T-helper 22 cell (primary cell): ENCODE results near the gene ANO10.
"Not testable (repeated sequence)": the region's sequence is repeated elsewhere in the genome, so short reads cannot be mapped to it uniquely, and the experiment has no call there.

Source experiments
- DNase-seq: peaks from one replicate; pipeline ENCODE4 v3.0.0-alpha.2; 2020; ENCODE audit warnings: low read depth

ANO10 gene, protein sequence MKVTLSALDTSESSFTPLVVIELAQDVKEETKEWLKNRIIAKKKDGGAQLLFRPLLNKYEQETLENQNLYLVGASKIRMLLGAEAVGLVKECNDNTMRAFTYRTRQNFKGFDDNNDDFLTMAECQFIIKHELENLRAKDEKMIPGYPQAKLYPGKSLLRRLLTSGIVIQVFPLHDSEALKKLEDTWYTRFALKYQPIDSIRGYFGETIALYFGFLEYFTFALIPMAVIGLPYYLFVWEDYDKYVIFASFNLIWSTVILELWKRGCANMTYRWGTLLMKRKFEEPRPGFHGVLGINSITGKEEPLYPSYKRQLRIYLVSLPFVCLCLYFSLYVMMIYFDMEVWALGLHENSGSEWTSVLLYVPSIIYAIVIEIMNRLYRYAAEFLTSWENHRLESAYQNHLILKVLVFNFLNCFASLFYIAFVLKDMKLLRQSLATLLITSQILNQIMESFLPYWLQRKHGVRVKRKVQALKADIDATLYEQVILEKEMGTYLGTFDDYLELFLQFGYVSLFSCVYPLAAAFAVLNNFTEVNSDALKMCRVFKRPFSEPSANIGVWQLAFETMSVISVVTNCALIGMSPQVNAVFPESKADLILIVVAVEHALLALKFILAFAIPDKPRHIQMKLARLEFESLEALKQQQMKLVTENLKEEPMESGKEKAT

DNA sequence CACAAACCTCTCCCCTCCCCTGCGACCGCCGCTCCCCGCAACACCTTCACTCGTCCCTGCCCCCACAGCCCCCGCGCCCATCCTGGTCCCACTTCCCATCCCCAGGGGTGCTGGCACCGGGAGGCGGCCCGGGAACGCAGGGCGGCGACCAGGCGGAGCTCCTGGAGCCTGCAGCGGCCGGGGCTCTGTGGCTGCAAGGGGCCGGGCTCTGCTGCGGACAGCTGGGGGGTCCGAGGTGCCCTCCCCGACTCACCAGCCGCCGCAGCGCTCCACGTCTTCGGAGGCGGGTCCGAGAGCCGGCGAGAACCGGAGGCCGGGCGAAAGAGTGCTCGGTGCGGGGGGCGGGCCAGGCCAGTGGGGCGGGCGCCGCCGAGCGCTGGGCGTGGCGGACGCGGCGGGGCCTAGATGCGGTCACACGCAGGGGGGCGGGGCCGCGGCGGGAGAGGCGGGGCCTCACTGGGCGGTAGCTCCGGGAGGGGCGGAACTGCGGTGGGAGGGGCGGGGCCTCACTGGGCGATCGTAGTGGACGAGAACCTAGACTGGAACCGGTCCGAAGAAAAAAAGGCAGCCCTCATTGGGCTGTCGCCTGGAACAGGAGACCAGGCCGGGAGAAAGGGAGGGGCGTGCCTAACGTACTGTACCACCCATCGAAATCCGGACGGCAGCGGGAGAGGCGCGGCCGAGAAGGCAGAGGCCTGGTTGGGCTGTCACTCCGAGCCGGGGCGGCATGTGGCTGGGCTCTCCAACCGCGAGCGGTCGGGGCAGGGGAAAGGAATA is at the start of gene ANO10:
TSS of gene ANO10 (minus strand) at position 356 of the 777 bp plus-strand sequence. CDS start 16,159 bp downstream, outside the sequence.
- DNase-seq = peak; percentile 86

DNA sequence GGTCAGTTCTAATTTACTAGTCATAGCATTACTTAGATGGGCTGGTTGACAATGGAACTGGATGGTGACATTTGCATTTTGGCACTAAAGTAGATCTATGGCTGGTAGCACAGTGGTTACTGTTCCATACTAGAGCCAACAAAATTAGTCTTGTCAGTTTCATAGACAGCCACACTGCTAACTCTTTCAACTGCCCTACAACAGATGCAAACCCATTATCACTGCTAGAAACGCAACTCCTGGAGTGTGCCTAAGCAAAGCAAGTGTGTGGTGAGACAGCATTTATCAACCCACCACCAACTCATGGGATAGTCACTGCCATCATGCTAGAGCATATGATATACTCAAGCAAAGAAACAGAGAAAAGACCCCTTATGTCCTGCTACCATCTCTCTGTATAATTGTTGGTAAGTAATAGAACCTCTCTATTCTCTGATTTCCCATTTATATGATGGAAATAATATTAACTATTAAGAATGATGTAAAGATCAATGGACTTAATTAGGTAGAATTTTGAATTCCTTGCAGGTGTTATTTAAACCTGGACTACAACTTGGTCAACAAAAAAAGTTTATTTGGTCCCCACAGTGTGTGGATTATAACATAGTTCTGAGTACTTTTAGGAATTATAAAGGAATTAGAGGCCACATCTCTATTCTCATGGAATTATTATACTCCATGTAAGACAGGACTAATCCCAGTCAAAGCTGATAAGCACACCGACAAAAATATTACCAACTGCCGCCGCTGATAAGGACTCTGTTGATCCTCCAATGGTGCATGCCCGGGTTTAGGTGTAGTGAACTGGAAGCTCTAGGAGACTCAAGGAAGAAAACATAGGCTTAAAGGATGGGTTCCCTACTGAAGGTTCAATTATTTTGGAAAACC is 49.1 kb upstream of the ANO10 start:
- DNase-seq = no peak

DNA sequence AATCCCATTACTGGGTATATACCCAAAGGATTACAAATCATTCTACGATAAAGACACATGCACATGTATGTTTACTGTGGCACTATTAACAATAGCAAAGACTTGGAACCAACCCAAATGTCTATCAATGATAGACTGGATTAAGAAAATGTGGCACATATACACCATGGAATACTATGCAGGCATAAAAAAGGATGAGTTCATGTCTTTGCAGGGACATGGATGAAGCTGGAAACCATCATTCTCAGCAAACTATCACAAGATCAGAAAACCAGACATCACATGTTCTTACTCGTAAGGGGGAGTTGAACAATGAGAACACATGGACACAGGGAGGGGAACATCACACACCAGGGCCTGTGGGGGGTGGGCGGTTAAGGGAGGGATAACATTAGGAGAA is 43.2 kb upstream of the ANO10 start:
- DNase-seq = not testable (repeated sequence)

DNA sequence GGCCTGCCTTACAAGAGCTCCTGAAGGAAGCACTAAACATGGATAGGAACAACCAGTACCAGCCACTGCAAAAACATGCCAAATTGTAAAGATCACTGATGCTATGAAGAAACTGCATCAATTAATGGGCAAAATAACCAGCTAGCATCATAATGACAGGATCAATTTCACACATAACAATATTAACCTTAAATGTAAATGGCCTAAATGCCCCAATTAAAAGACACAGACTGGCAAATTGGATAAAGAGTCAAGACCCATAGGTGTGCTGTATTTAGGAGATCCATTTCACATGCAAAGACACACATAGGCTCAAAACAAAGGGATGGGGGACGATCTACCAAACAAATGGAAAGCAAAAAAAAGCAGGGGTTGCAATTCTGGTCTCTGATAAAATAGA is 39.6 kb upstream of the ANO10 start:
- not testable (repeated sequence) for DNase-seq

DNA sequence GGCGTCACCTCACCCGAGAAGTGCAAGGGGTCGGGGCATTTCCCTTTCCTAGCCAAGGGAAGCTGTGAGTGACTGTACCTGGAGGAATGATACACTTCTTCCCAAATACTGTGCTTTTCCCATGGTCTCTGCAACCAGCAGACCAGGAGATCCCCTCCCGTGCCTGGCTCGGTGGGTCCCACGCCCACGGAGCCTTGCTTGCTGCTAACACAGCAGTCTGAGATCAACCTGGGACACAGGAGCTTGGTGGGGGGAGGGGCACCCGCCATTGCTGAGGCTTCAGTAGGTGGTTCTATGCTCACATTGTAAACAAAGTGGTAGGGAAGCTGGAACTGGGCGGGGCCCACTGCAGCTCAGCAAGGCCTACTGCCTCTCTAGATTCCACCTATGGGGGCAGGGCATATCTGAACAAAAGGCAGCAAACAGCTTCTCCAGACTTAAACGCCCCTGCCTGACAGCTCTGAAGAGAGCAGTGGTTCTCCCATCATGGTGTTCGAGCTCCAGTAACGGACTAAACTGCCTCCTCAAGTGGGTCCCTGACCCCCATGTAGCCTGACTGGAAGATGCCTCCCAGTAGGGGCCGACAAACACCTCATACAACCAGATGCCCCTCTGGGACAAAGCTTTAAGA is 37.6 kb upstream of the ANO10 start:
- no peak for DNase-seq

DNA sequence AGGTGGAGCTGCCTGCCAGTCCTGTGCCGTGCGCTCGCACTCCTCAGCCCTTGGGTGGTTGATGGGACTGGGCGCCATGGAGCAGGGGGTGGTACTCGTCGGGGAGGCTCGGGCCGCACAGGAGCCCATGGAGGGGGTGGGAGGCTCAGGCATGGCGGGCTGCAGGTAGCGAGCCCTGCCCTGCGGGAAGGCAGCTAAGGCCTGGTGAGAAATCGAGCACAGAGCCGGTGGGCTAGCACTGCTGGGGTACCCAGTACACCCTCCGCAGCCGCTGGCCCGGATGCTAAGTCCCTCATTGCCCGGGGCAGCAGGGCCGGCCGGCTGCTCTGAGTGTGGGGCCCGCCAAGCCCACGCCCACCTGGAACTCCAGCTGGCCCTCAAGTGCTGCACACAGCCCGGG is 34.6 kb upstream of the ANO10 start:
- DNase-seq = not testable (repeated sequence)

DNA sequence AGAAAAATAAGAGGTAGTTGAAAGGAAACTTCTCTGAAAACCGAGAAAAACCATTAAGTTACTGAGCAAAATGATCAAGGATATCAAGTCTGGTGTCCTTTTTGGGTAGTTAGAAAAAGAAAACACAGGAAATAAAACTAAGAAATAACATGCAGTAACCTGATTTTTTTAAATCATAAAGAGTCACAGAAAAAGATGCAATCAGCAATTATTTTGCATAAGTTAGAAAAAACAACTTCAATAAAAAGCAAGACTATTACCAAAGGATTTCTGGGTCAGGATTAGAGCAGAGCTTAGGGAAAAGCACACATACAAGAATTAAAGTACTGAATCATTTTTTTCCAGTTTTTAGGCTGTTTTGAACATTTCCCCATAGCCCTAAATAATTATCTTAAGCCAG is 28.5 kb upstream of the ANO10 start:
- DNase-seq = no peak

DNA sequence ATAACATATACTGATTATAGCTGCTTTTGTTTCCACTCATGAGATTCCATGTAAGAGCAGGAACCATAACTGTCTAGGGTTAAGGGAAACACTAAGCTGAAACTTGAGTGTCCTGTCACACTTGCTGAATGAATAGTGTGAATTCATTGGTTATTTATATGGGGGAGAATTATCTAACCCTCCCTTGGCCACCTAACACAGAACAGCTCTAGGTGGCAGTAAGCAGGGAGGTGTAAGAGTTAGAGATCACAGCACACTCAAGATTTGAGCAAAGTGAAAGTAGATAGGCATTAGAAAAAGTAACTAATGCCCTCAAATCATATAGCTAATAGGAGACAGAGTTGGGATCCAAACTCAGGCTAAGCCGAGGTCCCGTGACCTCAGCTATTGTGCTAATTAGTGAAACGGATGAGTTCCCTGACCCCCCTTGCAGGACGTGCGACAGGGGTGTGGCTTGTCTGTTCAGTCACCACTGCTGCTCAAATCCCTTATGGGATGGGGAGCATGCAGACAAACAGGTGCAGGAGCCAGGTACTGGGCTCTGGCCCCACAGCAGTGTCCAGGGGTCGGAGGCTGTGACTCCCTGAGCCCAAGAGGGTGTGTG is 27.7 kb upstream of the ANO10 start:
- DNase-seq = no peak

DNA sequence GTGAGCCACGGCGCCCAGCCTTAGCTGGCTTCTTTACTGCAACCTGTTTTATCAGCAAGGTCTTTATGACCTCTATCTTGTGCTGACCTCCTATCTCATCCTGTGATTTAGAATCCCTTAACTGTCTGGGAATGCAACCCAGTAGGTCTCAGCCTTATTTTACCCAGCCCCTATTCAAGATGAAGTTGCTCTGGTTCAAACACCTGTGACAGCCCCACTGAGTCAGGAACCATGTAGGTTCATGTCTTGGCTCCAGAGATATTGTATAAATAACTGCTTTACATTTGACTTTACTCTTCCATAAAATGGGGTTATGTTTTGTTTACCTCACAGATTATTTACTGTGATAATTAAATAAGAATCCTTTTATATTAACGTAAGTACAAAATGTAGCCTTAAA is 27.1 kb upstream of the ANO10 start:
- no peak for DNase-seq

DNA sequence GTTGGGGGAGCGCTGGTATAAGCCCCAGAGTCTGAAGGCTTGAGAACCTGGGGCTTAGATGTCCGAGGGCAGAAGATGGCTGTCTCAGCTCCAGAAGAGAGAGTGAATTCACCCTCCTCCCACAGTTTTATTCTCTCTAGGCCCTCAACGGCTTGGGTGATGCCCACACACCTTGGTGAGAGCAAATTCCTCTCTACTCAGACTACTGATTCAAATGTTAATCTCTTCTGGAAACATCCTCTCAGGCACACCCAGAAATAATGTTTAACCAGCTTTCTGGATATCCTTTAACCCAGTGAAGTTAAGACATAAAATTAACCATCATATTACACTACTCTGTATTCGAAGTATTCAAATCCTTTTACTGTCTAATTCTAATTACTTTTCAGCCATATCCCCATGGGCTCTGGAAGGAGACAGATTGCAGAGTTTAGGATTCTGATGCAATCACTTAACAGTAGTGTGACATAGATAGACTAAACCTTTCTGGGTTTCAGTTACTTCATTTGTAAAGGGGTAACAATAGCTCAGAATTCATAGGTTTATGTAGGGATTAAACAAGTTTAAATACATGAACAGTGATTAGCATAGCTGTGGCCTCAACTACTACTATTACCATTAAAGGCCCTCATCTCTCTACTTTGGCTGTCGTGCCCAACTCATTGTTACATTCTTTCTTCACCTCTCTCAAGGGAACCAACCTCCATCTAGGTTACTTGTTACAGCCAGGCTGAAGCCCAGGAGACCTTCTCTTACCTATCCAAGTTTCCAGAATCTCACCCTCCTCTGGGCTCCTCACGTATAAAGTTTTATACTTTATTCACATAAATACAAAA is 25.7 kb upstream of the ANO10 start:
- no peak for DNase-seq

DNA sequence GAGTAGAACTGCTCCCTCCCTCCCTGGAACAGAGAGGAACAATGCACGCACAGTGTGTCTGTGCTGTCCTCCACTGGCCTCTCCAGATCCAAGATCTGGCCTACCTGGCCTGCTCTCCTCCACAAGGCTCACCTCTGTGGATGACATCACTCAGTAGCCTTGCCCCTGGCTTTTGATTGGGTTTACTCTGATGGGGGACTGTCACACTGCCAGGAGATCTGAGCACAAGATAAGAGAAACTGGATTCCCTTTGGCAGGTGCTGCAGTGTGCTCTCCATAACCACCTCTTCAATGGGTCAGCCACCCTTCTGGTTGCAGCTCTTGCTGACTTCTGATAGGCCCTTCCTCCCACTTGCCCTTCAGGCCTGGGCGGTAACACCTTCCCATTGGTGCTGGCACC is 22.6 kb upstream of the ANO10 start:
- no peak for DNase-seq

DNA sequence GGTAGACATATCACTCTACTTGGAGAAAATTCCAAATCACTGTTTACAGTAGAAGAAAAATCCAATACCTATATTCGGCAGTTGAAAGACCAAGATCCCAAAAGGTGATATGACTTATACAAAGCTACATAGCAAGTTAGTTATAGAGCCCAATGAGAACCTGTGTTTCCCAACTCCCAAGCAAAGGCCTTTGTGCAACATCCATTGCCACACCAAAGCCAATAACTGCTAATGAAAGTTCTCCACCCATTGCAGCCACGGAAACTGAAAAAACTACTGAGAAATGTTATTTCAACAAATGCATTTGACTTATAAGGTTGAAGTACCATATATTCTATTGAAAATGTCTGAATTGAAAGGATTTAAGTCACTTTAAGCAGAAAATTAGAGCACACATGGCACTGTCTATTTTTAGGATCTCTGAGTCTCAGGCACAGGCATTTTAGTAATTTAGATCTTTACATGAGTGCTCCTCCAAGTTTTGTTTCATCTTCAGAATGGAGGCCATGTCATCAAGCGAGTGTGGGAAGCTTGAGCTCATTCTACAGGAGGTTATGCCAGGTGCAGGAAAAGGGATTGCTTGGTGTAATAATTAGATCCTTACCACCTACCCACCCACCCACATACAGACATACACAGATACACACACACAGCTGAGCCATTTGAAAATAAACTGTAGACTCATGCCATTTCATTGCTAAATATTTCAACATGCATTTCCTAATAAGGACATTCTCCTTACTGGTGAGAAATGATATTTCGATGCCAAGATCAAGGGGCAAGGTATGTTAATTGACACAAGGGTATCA is 19.7 kb upstream of the ANO10 start:
- DNase-seq = no peak

DNA sequence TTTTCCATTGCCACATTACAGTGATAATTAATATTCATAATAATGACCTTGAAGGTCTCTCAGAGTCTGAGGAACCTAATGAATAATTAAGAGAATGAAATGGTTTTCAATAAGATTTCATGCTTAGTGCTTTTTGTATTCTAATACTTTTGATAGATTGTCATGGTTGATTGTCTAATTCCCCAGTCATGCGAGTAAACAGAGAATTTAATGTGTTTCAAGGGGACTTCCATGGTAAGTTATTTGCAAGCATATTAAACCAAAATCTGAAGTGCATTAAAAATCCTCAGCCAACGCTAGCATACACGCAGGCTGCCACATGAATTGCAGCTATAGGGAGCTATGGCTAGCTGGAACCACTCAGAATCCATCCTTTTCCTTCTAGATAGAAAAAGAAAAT is 18.9 kb upstream of the ANO10 start:
- DNase-seq = no peak

DNA sequence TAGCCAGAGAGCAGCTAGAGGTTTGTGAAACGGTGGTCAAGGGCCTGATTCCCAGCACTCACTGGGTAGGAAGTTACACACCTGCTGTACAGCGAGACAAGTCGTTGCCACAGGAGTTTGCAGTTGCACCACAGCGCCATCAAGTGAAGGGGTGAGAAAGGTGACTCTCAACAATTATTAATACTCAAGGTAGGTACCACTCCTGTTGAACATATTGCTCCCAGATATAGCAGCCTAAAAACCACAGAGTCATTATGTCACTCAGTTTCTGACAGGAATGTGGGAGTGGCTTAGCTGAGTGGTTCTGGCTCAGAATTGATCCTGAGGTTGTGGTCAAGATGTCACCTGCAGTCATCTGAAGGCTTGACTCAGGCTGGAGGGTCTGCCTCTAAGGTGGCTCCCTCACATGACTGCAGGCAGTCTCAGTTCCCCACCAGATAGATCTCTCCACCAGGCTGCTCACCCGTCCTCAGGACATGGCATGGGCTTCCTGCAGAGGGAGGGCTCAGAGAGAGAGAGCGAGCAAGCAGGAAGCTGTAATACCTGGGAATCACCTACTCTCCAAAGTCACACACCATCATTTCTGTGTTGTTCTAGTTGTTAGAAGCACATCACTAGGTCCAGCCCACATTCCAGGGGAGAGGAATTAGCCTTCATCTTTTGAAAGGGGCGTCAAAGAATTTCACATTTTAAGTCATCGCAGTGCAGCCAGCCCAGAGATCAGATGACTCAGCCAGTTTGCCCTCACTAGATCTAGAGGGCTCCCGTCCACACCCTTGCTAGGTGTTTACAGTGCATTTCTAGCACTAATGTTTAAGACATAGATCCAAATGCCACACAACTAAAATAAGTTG is 17.0 kb upstream of the ANO10 start:
- DNase-seq = no peak

DNA sequence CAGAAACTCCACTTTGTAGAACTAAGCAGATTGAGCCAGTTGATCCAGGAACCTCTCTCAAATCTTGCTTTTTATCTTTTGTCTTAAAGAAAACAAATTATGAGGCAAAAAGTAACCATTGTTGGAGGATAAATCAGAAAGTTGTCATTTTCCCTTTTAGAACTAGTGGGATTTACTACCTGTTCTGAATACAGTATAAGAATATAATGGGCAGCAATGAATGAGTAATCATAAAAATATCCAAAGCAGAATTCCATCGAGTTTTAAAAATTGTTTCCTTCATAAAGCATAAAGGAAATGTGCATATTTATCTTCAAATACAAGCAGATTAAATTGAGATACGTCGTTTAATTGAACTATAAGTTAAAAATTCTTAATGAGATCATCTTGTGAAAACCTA is 15.9 kb upstream of the ANO10 start:
- DNase-seq = no peak

DNA sequence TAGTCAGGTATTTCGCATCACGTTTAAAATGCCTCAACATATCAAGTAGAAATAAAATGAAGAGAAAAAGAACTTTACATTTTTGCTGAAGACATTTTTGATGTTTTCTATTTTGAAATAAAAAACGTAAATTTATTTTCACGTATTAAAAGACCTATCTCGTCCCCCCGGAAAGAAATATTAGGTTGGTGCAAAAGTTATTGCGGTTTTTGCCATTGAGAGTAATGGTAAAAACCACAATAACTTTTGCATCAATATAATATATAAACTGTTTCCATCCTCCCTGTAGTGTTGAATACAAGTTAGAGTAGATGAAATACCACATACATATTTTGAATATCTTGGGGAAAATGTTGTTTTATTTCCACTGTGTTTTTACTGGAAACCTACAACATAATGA is 11.2 kb upstream of the ANO10 start:
- DNase-seq = no peak

DNA sequence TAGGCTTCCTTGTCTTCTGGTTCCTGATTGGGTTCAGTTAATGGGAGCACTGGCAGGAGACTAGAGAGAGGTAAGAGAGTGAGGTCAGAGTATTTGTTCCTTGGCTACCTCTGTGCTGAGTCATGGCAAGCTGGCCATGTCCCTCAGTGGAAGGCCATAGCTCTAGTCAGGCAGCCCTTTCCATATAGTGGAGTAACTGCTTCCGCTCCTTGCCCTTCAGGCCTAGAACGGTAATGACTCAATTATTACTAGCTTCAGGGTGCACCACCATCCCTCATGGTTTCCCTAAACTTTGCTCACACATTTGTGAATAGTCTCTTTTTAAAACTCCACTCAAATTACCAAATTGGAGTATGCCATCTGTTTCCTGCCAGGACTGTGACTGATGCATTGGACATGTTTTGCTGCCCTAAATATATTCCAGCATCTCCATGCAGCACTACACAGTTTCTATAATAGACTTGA is 10.5 kb upstream of the ANO10 start:
- DNase-seq = no peak

DNA sequence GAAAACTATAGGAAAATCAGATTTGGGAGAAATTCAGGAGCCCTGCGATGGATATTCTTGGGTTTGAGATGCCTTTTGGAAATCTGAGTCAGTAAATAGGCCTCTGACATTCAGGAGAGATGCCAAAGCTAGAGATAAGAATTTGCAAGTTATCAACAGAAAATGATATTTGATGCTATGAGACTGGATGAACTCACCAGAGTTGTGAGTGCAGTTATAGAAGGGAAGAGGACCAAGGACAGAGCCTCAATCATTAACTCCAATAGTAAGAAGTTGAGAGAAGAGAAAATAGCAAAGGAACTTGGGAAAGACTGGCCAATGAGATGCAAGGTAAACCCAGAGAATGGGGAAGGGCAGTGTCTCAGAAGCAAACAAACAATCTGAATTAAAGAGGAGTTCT is 7.9 kb upstream of the ANO10 start:
- no peak for DNase-seq
